A673 (cell line): ENCODE measurements around the gene MAP2K5.

Source experiments
- EZH2 ChIP-seq: fragments of 200-600 bp; sonication (generic); IDR thresholded peaks from 2 replicates; pipeline ENCODE4 v1.6.1; 2017; ENCODE audit warnings: borderline replicate concordance, low read depth, mild to moderate bottlenecking, mixed read lengths, antibody characterized with exemption, low read length; ENCODE audit not compliant: poor library complexity, severe bottlenecking
- TF ChIP-seq, protein P1 (sequence below): fragments of 300-800, 200-600 bp; sonication (generic); conservative IDR thresholded peaks from 2 replicates; pipeline ENCODE4 v1.5.1; 2017; ENCODE audit warnings: low read depth, mild to moderate bottlenecking, antibody characterized with exemption, low read length, moderate library complexity, mixed read lengths

DNA sequence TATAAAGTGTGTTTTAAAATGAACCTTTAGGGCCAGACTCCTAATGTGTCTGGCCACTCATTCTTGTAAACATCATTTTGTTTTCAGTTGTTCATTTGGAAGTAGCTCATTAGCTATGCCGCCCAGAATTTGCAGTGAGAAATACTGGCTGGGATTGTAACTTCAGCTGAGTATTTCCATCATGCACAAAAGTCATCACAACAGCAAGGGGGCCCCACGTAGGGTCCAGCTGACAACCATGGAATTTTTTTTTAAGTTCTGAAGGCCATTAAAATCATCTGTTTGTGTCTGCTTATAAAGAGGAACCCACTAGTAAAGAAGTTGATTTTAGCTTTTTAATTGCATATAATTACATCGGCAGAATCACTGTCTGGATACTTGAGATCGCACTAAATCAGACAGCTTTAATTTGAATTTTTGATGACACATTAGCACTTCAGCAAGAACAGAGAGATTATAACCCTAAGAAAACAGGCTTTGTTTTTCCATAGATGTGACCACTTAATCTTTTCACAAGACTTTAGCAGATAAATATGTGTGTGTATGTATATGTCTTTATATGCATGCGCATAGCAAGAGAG lies 236.6 kb downstream of the MAP2K5 start:
- TF ChIP-seq, protein P1, sequence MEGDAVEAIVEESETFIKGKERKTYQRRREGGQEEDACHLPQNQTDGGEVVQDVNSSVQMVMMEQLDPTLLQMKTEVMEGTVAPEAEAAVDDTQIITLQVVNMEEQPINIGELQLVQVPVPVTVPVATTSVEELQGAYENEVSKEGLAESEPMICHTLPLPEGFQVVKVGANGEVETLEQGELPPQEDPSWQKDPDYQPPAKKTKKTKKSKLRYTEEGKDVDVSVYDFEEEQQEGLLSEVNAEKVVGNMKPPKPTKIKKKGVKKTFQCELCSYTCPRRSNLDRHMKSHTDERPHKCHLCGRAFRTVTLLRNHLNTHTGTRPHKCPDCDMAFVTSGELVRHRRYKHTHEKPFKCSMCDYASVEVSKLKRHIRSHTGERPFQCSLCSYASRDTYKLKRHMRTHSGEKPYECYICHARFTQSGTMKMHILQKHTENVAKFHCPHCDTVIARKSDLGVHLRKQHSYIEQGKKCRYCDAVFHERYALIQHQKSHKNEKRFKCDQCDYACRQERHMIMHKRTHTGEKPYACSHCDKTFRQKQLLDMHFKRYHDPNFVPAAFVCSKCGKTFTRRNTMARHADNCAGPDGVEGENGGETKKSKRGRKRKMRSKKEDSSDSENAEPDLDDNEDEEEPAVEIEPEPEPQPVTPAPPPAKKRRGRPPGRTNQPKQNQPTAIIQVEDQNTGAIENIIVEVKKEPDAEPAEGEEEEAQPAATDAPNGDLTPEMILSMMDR = no peak
- TF ChIP-seq EZH2 = no peak
